HepG2 (cell line): ENCODE results near the gene WWP2. TPM values are rescaled to one million over a fixed set of nuclear protein-coding genes. Genes with fewer than 3 reads are reported as not detected.
A peak's percentile ranks its signal among the peaks of the same experiment; 100 is the strongest.

Source experiments
- ARID3A ChIP-seq: IDR thresholded peaks from 2 replicates; pipeline ENCODE4 v1.6.1; 2012; ENCODE audit warnings: low read depth, low read length, improper control_type of control experiment
- ATF1 ChIP-seq: IDR thresholded peaks from 2 replicates; pipeline ENCODE4 v1.6.1; 2016; ENCODE audit warnings: mild to moderate bottlenecking, control low read depth
- BORCS8-MEF2B ChIP-seq: sonication (generic); formaldehyde crosslinking; IDR thresholded peaks from 2 replicates; pipeline ENCODE4 v1.8.0; 2022; ENCODE audit warnings: mild to moderate bottlenecking, missing genetic modification reagents
- BRCA1 ChIP-seq: sonication (generic); formaldehyde crosslinking; IDR thresholded peaks from 2 replicates; pipeline ENCODE4 v1.4.0; 2020; ENCODE audit warnings: missing genetic modification reagents
- CREB1 ChIP-seq, 2 experiments: fragments of 450-650 bp in 1 of 2; IDR thresholded peaks; 2 replicates each; pipeline ENCODE4 v1.6.1; 2016 to 2017; ENCODE audit warnings: control low read depth in 1 of 2, mild to moderate bottlenecking in 1 of 2, missing compliant biosample characterization in 1 of 2, missing genetic modification characterization in 1 of 2
- DMAP1 ChIP-seq: IDR thresholded peaks from 2 replicates; pipeline ENCODE4 v1.6.1; 2016
- E2F1 ChIP-seq: sonication (generic); formaldehyde crosslinking; IDR thresholded peaks from 2 replicates; pipeline ENCODE4 v1.5.0; 2020; ENCODE audit warnings: missing genetic modification reagents
- FIP1L1 ChIP-seq: fragments of 200-400 bp; formaldehyde crosslinking; IDR thresholded peaks from 2 replicates; pipeline ENCODE4 v1.6.1; 2018; ENCODE audit warnings: low read depth, mild to moderate bottlenecking, low read length, moderate library complexity, borderline replicate concordance; ENCODE audit not compliant: insufficient read depth
- GMEB2 ChIP-seq: IDR thresholded peaks from 2 replicates; pipeline ENCODE4 v1.6.1; 2016; ENCODE audit warnings: missing biosample characterization, missing genetic modification reagents, low read depth
- HNF4G ChIP-seq, 2 experiments: sonication (generic) in 1 of 2; formaldehyde crosslinking in 1 of 2; IDR thresholded peaks; 2 replicates each; pipeline versions ENCODE4 v1.4.0 to v1.6.1; 2011 to 2020; ENCODE audit warnings: borderline replicate concordance in 2 of 2, low read depth in 2 of 2, mild to moderate bottlenecking in 2 of 2, low read length in 1 of 2, missing genetic modification reagents in 1 of 2, moderate library complexity in 1 of 2
- KLF15 ChIP-seq: sonication (generic); formaldehyde crosslinking; IDR thresholded peaks from 2 replicates; pipeline ENCODE4 v1.8.1; 2023; ENCODE audit warnings: borderline replicate concordance, mild to moderate bottlenecking, inconsistent platforms, missing genetic modification reagents, mixed read lengths
- LCORL ChIP-seq, 2 experiments: fragments of 450-650 bp in 1 of 2; sonication (generic) in 1 of 2; formaldehyde crosslinking in 1 of 2; IDR thresholded peaks; 2 replicates each; pipeline versions ENCODE4 v1.5.0 to v1.6.1; 2017 to 2020; ENCODE audit warnings: antibody characterized with exemption in 1 of 2, missing genetic modification reagents in 1 of 2
- MIER3 ChIP-seq: IDR thresholded peaks from 2 replicates; pipeline ENCODE4 v1.6.1; 2016; ENCODE audit warnings: missing compliant biosample characterization, borderline replicate concordance
- PHF21A ChIP-seq: sonication (generic); formaldehyde crosslinking; IDR thresholded peaks from 2 replicates; pipeline ENCODE4 v1.5.0; 2020; ENCODE audit warnings: mild to moderate bottlenecking, missing genetic modification reagents
- SIX1 ChIP-seq: sonication (generic); formaldehyde crosslinking; IDR thresholded peaks from 2 replicates; pipeline ENCODE4 v1.4.0; 2020; ENCODE audit warnings: missing genetic modification reagents, borderline replicate concordance
- SOX13 ChIP-seq, 3 experiments: fragments of 450-650 bp in 1 of 3; sonication (generic) in 1 of 3; formaldehyde crosslinking in 1 of 3; IDR thresholded peaks in 2 of 3; conservative IDR thresholded peaks in 1 of 3; 2 replicates each; pipeline versions ENCODE4 v1.5.0 to v1.6.1; 2016 to 2020; ENCODE audit warnings: antibody characterized with exemption in 1 of 3, mild to moderate bottlenecking in 1 of 3, missing compliant biosample characterization in 1 of 3, missing genetic modification reagents in 1 of 3, moderate library complexity in 1 of 3
- ZBTB38 ChIP-seq: sonication (generic); formaldehyde crosslinking; IDR thresholded peaks from 2 replicates; pipeline ENCODE4 v1.5.1; 2020; ENCODE audit warnings: mild to moderate bottlenecking, missing genetic modification reagents
- ZIK1 ChIP-seq: sonication (generic); formaldehyde crosslinking; IDR thresholded peaks from 2 replicates; pipeline ENCODE4 v1.5.0; 2020; ENCODE audit warnings: mild to moderate bottlenecking, low read depth, missing genetic modification reagents, borderline replicate concordance
- ZNF230 ChIP-seq: sonication (generic); formaldehyde crosslinking; IDR thresholded peaks from 2 replicates; pipeline ENCODE4 v1.4.0; 2020; ENCODE audit warnings: mild to moderate bottlenecking, missing genetic modification reagents
- ZNF3 ChIP-seq: IDR thresholded peaks from 2 replicates; pipeline ENCODE4 v1.7.0; 2017; ENCODE audit warnings: inconsistent platforms
- ZNF317 ChIP-seq: sonication (generic); formaldehyde crosslinking; IDR thresholded peaks from 2 replicates; pipeline ENCODE4 v1.5.0; 2020; ENCODE audit warnings: mild to moderate bottlenecking, missing genetic modification reagents
- ZNF468 ChIP-seq: sonication (generic); formaldehyde crosslinking; IDR thresholded peaks from 2 replicates; pipeline ENCODE4 v1.8.0; 2022; ENCODE audit warnings: mild to moderate bottlenecking, moderate library complexity, missing genetic modification reagents
- ZNF546 ChIP-seq: sonication (generic); formaldehyde crosslinking; conservative IDR thresholded peaks from 2 replicates; pipeline ENCODE4 v1.8.1; 2023; ENCODE audit warnings: mild to moderate bottlenecking, missing genetic modification reagents
- ZNF550 ChIP-seq: sonication (generic); formaldehyde crosslinking; IDR thresholded peaks from 2 replicates; pipeline ENCODE4 v1.4.0; 2020; ENCODE audit warnings: mild to moderate bottlenecking, missing genetic modification reagents, borderline replicate concordance
- ZNF563 ChIP-seq: sonication (generic); formaldehyde crosslinking; IDR thresholded peaks from 2 replicates; pipeline ENCODE4 v1.8.0; 2022; ENCODE audit warnings: mild to moderate bottlenecking, moderate library complexity, missing genetic modification reagents
- ZNF776 ChIP-seq: sonication (generic); formaldehyde crosslinking; IDR thresholded peaks from 2 replicates; pipeline ENCODE4 v1.4.0; 2020; ENCODE audit warnings: mild to moderate bottlenecking, missing genetic modification reagents
- ZNF841 ChIP-seq: sonication (generic); formaldehyde crosslinking; IDR thresholded peaks from 2 replicates; pipeline ENCODE4 v1.8.1; 2023; ENCODE audit warnings: missing genetic modification reagents, borderline replicate concordance
- polyA plus RNA-seq, 8 experiments: library from polyadenylated mRNA; depleted of rRNA in 3 of 8; stranded (reverse) in 7 of 8; unstranded in 1 of 8; fragments of >200 nt; fragmentation: Illumina TruSeq in 4 of 8; extraction: Trizol in 4 of 8; gene quantifications; 2 replicates each; pipeline versions ENCODE4 v1.2.1 to v1.2.3, GENCODE V29; 2011 to 2016; ENCODE audit warnings: low read depth in 4 of 8, missing spikeins in 1 of 8, mixed read lengths in 1 of 8; ENCODE audit not compliant: insufficient read depth in 1 of 8
- total RNA-seq, 5 experiments: library from RNA; depleted of rRNA; stranded (reverse); fragments of >200 nt; fragmentation: Illumina TruSeq; extraction: Trizol; gene quantifications; 2 replicates each; pipeline ENCODE4 v1.2.3, GENCODE V29; 2016; ENCODE audit warnings: low read depth in 1 of 5

Gene WWP2
- total and polyA plus RNA-seq, 2 of the 13 experiments (the other 11 are each of a cell fraction or from before 2014, with no cell fraction given) = 11.4 to 28.2 TPM

GRCh38 chr16:69845181-69845580 is 83.0 kb downstream of the WWP2 start (continued):
- TF ChIP-seq ZBTB38 (CRISPR knock-in tag) (peak; percentile 82; the same call in 1 of the 2 replicates), HNF4G (IDR thresholded peaks at IDR 0.05; ENCODE audit: borderline replicate concordance, low read depth, low read length) (no peak), HNF4G (CRISPR knock-in tag; IDR thresholded peaks at IDR 0.05; ENCODE audit: borderline replicate concordance, low read depth) (no peak; the same call in 1 of the 2 replicates), DMAP1 (no peak), ZNF563 (no peak), BRCA1 (no peak), ZNF546 (no peak), MIER3 (CRISPR knock-in tag) (peak; percentile 52; the same call in 1 of the 2 replicates), ZNF550 (no peak), GMEB2 (CRISPR knock-in tag) (no peak), CREB1 (IDR thresholded peaks at IDR 0.05) (no peak), CREB1 (CRISPR knock-in tag; IDR thresholded peaks at IDR 0.05) (no peak), PHF21A (CRISPR knock-in tag) (peak; percentile 77; the same call in 1 of the 2 replicates), KLF15 (CRISPR knock-in tag) (no peak), SOX13 (IDR thresholded peaks at IDR 0.05) (no peak), SOX13 (CRISPR knock-in tag; conservative IDR thresholded peaks at IDR 0.05 in 1 of 2, IDR thresholded peaks at IDR 0.05 in 1 of 2) (peak in 1 of 2 experiments; percentile 64; a peak in 2 of 4 replicates), ZNF317 (CRISPR knock-in tag) (no peak), E2F1 (CRISPR knock-in tag) (no peak), FIP1L1 (no peak), SIX1 (CRISPR knock-in tag) (no peak), ZNF468 (CRISPR knock-in tag) (no peak), LCORL (IDR thresholded peaks at IDR 0.05) (no peak), LCORL (CRISPR knock-in tag; IDR thresholded peaks at IDR 0.05) (peak; percentile 70), ARID3A (peak; percentile 49; the same call in 1 of the 2 replicates), ATF1 (CRISPR knock-in tag) (no peak), ZNF230 (no peak), ZIK1 (no peak), BORCS8-MEF2B (CRISPR knock-in tag) (0 out of 2 replicates have a peak, but pooled peaks have one; percentile 59), ZNF776 (CRISPR knock-in tag) (no peak), ZNF841 (CRISPR knock-in tag) (no peak), ZNF3 (CRISPR knock-in tag) (no peak)
